Glutamatergic neuron (in vitro differentiated cells): ENCODE data around the gene ASB2. TPM values are rescaled to one million over a fixed set of nuclear protein-coding genes. Genes with fewer than 3 reads are reported as not detected.
A peak's percentile ranks its signal among the peaks of the same experiment; 100 is the strongest.

ENCODE experiments used
- DNase-seq: peaks from one replicate; pipeline ENCODE4 v3.0.0; 2022
- H3K27ac Mint-ChIP-seq: one replicate; pipeline ENCODE4 v1.8.0; 2020; ENCODE audit warnings: mild to moderate bottlenecking, mixed read lengths, inconsistent platforms; ENCODE audit not compliant: unreplicated experiment
- H3K27me3 Mint-ChIP-seq: one replicate; pipeline ENCODE4 v1.8.0; 2020; ENCODE audit warnings: mild to moderate bottlenecking, moderate library complexity, mixed read lengths, inconsistent platforms; ENCODE audit not compliant: unreplicated experiment
- H3K36me3 Mint-ChIP-seq: one replicate; pipeline ENCODE4 v1.8.0; 2020; ENCODE audit warnings: mild to moderate bottlenecking, mixed read lengths, inconsistent platforms; ENCODE audit not compliant: unreplicated experiment
- H3K4me1 Mint-ChIP-seq: one replicate; pipeline ENCODE4 v1.8.0; 2020; ENCODE audit warnings: mild to moderate bottlenecking, low read depth, mixed read lengths, inconsistent platforms; ENCODE audit not compliant: unreplicated experiment
- H3K4me3 Mint-ChIP-seq: one replicate; pipeline ENCODE4 v1.8.0; 2020; ENCODE audit warnings: mild to moderate bottlenecking, mixed read lengths, inconsistent platforms; ENCODE audit not compliant: unreplicated experiment
- H3K9me3 Mint-ChIP-seq: one replicate; pipeline ENCODE4 v1.8.0; 2020; ENCODE audit warnings: mild to moderate bottlenecking, moderate library complexity, mixed read lengths, inconsistent platforms; ENCODE audit not compliant: unreplicated experiment
- total RNA-seq: library from RNA; stranded (reverse); fragmentation: NEBNext Ultra II Directional; extraction: Animal tissue kit (Norgen Biotek cat#: 25700); gene quantifications from one replicate; pipeline ENCODE4 v1.2.1, GENCODE V29; 2021; ENCODE audit not compliant: unreplicated experiment
- TF ChIP-seq, protein P1 (sequence below): fragments of 200-600 bp; sonication (generic); IDR thresholded peaks from one replicate; pipeline ENCODE4 v1.5.0; 2021; ENCODE audit not compliant: partially characterized antibody, unreplicated experiment

Gene ASB2
- total RNA-seq, 1 donor from 2014 or later = 16.6 TPM

DNA sequence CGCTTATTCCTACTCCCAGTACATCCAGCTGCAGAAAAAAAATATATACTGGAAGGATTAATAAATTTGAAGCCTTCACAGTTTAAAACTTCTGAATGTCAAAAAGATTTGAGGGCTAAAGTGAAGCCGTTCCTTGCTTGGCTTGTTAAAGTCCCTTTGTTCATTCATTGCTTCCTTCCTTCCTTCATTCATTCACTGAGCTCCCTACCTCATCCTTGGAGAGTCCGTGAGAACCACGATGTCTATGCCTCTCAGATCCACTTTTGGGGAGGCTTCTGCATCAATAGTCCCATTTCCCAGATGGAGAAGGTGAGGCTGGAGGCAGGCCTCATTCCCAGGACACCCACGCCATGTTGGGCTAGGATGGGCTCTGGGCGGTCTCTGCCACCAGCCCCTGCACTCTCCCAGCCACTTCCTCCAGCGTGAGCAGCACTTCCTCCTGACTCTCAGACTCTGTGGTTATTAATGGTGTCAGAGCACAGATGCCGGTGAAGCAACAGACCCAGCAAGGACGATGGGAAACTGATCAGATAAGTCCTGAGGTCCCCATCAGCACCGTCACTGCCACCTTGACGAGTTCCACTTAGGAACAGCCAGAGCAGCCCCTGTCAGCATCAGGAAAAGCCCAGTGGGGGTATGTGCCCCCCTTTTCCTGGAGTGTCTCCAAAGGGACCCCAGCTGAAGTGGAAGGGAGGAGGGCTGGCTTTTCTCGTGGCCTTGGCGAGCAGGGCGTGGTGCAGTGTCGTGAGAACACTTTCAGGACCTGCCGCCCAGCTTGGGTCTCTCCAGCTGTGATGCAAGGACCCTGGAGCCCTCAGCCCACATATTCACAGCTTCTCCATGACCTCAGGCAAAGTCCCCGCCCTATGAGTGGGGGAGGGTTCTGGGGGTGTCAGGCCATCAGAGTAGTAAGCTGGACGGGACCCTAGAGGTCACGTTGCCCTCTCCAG lies 21.2 kb downstream of the ASB2 start:
- DNase-seq = no peak
- Mint-ChIP-seq H3K4me1 (peaks cover 44% of the 10 kb centered on the region), H3K9me3 (peaks cover 11% of the 10 kb centered on the region), H3K36me3 (no peaks in the 10 kb centered on the region), H3K27ac (peak overlapping the region; percentile 35), H3K27me3 (peaks cover 20% of the 10 kb centered on the region), H3K4me3 (peak overlapping the region; percentile 23)
- TF ChIP-seq, protein P1, sequence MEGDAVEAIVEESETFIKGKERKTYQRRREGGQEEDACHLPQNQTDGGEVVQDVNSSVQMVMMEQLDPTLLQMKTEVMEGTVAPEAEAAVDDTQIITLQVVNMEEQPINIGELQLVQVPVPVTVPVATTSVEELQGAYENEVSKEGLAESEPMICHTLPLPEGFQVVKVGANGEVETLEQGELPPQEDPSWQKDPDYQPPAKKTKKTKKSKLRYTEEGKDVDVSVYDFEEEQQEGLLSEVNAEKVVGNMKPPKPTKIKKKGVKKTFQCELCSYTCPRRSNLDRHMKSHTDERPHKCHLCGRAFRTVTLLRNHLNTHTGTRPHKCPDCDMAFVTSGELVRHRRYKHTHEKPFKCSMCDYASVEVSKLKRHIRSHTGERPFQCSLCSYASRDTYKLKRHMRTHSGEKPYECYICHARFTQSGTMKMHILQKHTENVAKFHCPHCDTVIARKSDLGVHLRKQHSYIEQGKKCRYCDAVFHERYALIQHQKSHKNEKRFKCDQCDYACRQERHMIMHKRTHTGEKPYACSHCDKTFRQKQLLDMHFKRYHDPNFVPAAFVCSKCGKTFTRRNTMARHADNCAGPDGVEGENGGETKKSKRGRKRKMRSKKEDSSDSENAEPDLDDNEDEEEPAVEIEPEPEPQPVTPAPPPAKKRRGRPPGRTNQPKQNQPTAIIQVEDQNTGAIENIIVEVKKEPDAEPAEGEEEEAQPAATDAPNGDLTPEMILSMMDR = no peak

DNA sequence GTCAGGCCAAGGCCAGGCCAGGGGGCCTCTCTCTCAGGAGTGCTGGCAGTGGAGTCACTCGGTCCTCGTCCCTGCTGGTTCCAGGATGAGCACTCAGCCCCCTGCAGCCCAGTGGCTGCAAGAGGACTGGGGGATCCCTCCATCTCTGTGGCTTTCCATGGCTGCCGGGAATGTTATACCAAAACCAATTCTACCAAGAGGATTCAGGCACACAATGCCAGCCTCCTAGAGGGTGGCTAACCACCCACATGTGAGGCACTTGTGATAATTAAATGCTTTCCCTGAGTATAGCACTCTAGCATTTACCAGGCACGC lies 21.9 kb downstream of the ASB2 start:
- Mint-ChIP-seq H3K36me3 (no peaks in the 10 kb centered on the region), H3K27ac (no peak overlapping the region), H3K4me3 (peak overlapping the region; percentile 23), H3K9me3 (peaks cover 11% of the 10 kb centered on the region), H3K27me3 (peaks cover 17% of the 10 kb centered on the region), H3K4me1 (peaks cover 44% of the 10 kb centered on the region)
- DNase-seq = no peak
- TF ChIP-seq, protein P1 = no peak

GRCh38 chr14:93953739-93954515 lies 22.4 kb downstream of the ASB2 start:
- peaks cover 11% of the 10 kb centered on the region for H3K9me3 Mint-ChIP-seq
- H3K4me1 Mint-ChIP-seq = peaks cover 45% of the 10 kb centered on the region
- no peak overlapping the region for H3K27ac Mint-ChIP-seq
- peaks cover 17% of the 10 kb centered on the region for H3K27me3 Mint-ChIP-seq
- no peak for DNase-seq
- H3K36me3 Mint-ChIP-seq = no peaks in the 10 kb centered on the region
- no peak overlapping the region for H3K4me3 Mint-ChIP-seq
- TF ChIP-seq, protein P1 = no peak

DNA sequence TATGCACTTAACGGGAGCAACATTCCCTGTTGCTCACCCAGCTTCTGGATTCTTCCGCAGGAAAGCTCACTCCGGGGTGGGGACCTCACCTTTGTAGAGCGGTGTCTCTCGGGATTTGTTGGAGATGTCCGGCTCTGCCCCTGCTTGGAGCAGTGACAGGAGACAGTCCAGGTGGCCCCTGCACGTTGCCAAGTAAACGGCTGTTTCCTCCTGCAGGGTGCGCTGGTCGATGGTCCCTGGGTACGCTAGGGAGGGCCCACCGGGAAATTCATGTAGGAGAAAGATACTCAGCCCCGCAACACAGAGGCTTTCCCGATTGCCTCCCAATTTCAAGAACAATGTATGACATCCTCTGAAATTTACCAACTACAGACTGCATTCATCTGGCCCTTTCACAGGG lies 23.1 kb downstream of the ASB2 start:
- Mint-ChIP-seq H3K4me1 (peaks cover 43% of the 10 kb centered on the region), H3K27ac (no peak overlapping the region), H3K36me3 (no peaks in the 10 kb centered on the region), H3K9me3 (peaks cover 11% of the 10 kb centered on the region), H3K27me3 (peaks cover 17% of the 10 kb centered on the region), H3K4me3 (no peak overlapping the region)
- TF ChIP-seq, protein P1 = no peak
- no peak for DNase-seq

DNA sequence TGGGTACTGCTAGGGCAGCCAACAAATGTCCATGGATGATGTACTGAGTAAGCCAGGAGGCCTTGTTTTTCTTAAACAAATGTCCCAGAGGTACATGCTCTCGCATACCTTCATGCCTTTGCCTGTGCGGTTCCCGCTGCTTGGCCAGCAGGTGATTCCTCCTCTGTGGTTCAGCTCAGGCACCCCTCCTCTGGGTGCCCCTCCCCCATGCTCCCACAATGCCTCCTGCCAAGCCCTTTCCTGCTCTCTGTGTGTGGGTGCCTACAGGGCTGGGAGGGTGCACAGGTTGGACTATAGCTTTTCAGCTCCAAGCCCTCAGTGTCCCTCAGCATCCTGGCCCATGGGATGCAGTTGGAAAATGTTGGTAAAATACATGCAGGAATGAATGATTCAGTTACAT lies 23.5 kb downstream of the ASB2 start:
- peaks cover 41% of the 10 kb centered on the region for H3K4me1 Mint-ChIP-seq
- H3K27ac Mint-ChIP-seq = no peak overlapping the region
- H3K27me3 Mint-ChIP-seq = peaks cover 17% of the 10 kb centered on the region
- no peaks in the 10 kb centered on the region for H3K36me3 Mint-ChIP-seq
- H3K9me3 Mint-ChIP-seq = peaks cover 11% of the 10 kb centered on the region
- H3K4me3 Mint-ChIP-seq = no peak overlapping the region
- no peak for DNase-seq
- TF ChIP-seq, protein P1 = no peak
